K562 (cell line): Measurements from ENCODE around the gene LDLR. TPM values are rescaled to one million over a fixed set of nuclear protein-coding genes. Genes with fewer than 3 reads are reported as not detected.

ENCODE experiments used
- ATAC-seq: fragments of 200-7000 bp; cut with Tn5 transposase; 3 replicates; pipeline ENCODE4 v1.9.1; 2020; ENCODE audit warnings: moderate library complexity
- BruUV-seq: library from RNA; stranded (reverse); fragments of 400-500 nt; replicated peaks from 2 replicates; lab custom pipeline; 2021; lab: Mats Ljungman, UMichigan
- CTCF ChIA-PET: fragments of 300-600 bp; formaldehyde crosslinking; extraction: SDS; loops from one replicate; lab custom pipeline; 2021; ENCODE audit warnings: low intra/inter-chr PET ratio; lab: Yijun Ruan, JAX
- POLR2A ChIA-PET: fragments of 300-600, 350-650 bp; sonication (Branson Sonifier 250); formaldehyde crosslinking; extraction: SDS; loops from one replicate; lab custom pipeline; 2021; ENCODE audit warnings: antibody characterized with exemption, inconsistent platforms; lab: Yijun Ruan, JAX
- DNase-seq, 4 experiments: peaks; one replicate each; pipeline versions ENCODE4 v3.0.0 to v3.0.0-alpha.2; 2011 to 2018; ENCODE audit warnings: low spot score in 3 of 4, mixed read lengths in 3 of 4; ENCODE audit errors: extremely low read depth in 1 of 4
- FAIRE-seq: peaks from 2 replicates; lab custom pipeline; 2011; peaks lifted over from hg19 to GRCh38; lab: Jason Lieb, UNC
- H2AFZ ChIP-seq: 2 replicates; pipeline ENCODE4 v1.6.0; 2011; ENCODE audit warnings: low read depth, low read length, control low read depth, inconsistent platforms
- H3K27ac ChIP-seq: fragments of 200-600 bp; 3 replicates; pipeline ENCODE4 v1.8.0; 2011; ENCODE audit warnings: low read depth, mild to moderate bottlenecking, control low read depth, inconsistent platforms, low read length, moderate library complexity, mixed read lengths; ENCODE audit errors: extremely low read depth
- H3K27me3 ChIP-seq, 2 experiments: fragments of 300-600 bp in 1 of 2; 2 replicates in 1 of 2; 3 replicates in 1 of 2; pipeline versions ENCODE4 v1.6.0 to v1.8.0; 2011; ENCODE audit warnings: inconsistent platforms in 2 of 2, low read length in 2 of 2, mild to moderate bottlenecking in 1 of 2, mixed read lengths in 1 of 2, moderate library complexity in 1 of 2; ENCODE audit not compliant: control insufficient read depth in 2 of 2, insufficient read depth in 2 of 2
- H3K36me3 ChIP-seq: fragments of 300-600 bp; 3 replicates; pipeline ENCODE4 v1.8.0; 2011; ENCODE audit warnings: mild to moderate bottlenecking, low read length, inconsistent platforms; ENCODE audit not compliant: control insufficient read depth, insufficient read depth
- H3K4me1 ChIP-seq, 2 experiments: fragments of 200-600 bp in 1 of 2; replicated peaks in 1 of 2; 2 replicates in 1 of 2; 3 replicates in 1 of 2; pipeline versions ENCODE4 v1.5.1 to v1.8.0; 2011; ENCODE audit warnings: inconsistent platforms in 2 of 2, low read length in 2 of 2, mild to moderate bottlenecking in 1 of 2, mixed read lengths in 1 of 2, moderate library complexity in 1 of 2; ENCODE audit not compliant: control insufficient read depth in 2 of 2, insufficient read depth in 2 of 2
- H3K4me2 ChIP-seq: 2 replicates; pipeline ENCODE4 v1.6.1; 2011; ENCODE audit warnings: low read length, control low read depth, inconsistent platforms, mixed read lengths; ENCODE audit not compliant: insufficient read depth
- H3K4me3 ChIP-seq: fragments of 200-600 bp; sonication (generic), shearing (Covaris generic); 2 replicates; pipeline ENCODE4 v1.5.1; 2016; ENCODE audit warnings: control low read depth, inconsistent platforms
- H3K79me2 ChIP-seq: fragments of 200-600 bp; 3 replicates; pipeline ENCODE4 v1.8.0; 2011; ENCODE audit warnings: low read length, inconsistent platforms; ENCODE audit not compliant: control insufficient read depth, insufficient read depth
- H3K9ac ChIP-seq, 2 experiments: 2 replicates each; pipeline versions ENCODE4 v1.6.0 to v1.6.1; 2011; ENCODE audit warnings: low read depth in 2 of 2, low read length in 2 of 2, control low read depth in 1 of 2, inconsistent platforms in 1 of 2, mild to moderate bottlenecking in 1 of 2, mixed read lengths in 1 of 2; ENCODE audit not compliant: insufficient read depth in 1 of 2
- H3K9me1 ChIP-seq: one replicate; pipeline ENCODE4 v1.6.0; 2011; ENCODE audit warnings: inconsistent platforms, mild to moderate bottlenecking, low read length, moderate library complexity; ENCODE audit not compliant: control insufficient read depth, insufficient read depth
- H3K9me3 ChIP-seq: replicated peaks from 2 replicates; pipeline ENCODE4 v1.5.1; 2011; ENCODE audit warnings: low read depth, low read length, inconsistent platforms; ENCODE audit not compliant: control insufficient read depth, insufficient read depth
- H4K20me1 ChIP-seq: replicated peaks from 2 replicates; pipeline ENCODE4 v1.6.1; 2011; ENCODE audit warnings: low read length, inconsistent platforms, mixed read lengths; ENCODE audit not compliant: control insufficient read depth, insufficient read depth
- CBFB ChIP-seq: sonication (generic); formaldehyde crosslinking; IDR thresholded peaks from 2 replicates; pipeline ENCODE4 v1.4.0; 2020; ENCODE audit warnings: mild to moderate bottlenecking, missing genetic modification reagents
- FOXA3 ChIP-seq, 2 experiments: fragments of 450-650 bp in 1 of 2; sonication (generic) in 1 of 2; formaldehyde crosslinking; IDR thresholded peaks in 1 of 2; conservative IDR thresholded peaks in 1 of 2; 2 replicates each; pipeline versions ENCODE4 v1.4.0 to v1.8.0; 2020 to 2022; ENCODE audit warnings: mild to moderate bottlenecking in 2 of 2, missing genetic modification reagents in 1 of 2
- HMG20B ChIP-seq: fragments of 250-450 bp; sonication (Bioruptor Pico); IDR thresholded peaks from 2 replicates; pipeline ENCODE4 v1.5.0; 2021; ENCODE audit warnings: mild to moderate bottlenecking
- MEF2A ChIP-seq: IDR thresholded peaks from 2 replicates; pipeline ENCODE4 v1.6.1; 2011; ENCODE audit warnings: low read depth, mild to moderate bottlenecking, low read length, moderate library complexity; ENCODE audit not compliant: control insufficient read depth
- MEIS2 ChIP-seq: fragments of 450-650 bp; IDR thresholded peaks from 2 replicates; pipeline ENCODE4 v1.6.1; 2014; ENCODE audit warnings: mild to moderate bottlenecking; ENCODE audit not compliant: partially characterized antibody
- NKRF ChIP-seq: fragments of 450-650 bp; IDR thresholded peaks from 2 replicates; pipeline ENCODE4 v1.6.1; 2016; ENCODE audit warnings: borderline replicate concordance
- SAP30 ChIP-seq: fragments of 200-600 bp; sonication (generic); IDR thresholded peaks from 2 replicates; pipeline ENCODE4 v1.6.1; 2012; ENCODE audit warnings: borderline replicate concordance, low read depth, mild to moderate bottlenecking, moderate library complexity, low read length, control low read depth, inconsistent platforms; ENCODE audit not compliant: insufficient read depth, poor library complexity, severe bottlenecking
- TAF7 ChIP-seq: fragments of 450-650 bp; IDR thresholded peaks from 2 replicates; pipeline ENCODE4 v1.6.1; 2016; ENCODE audit warnings: missing genetic modification characterization, missing compliant biosample characterization
- THRAP3 ChIP-seq: fragments of 450-650 bp; IDR thresholded peaks from 2 replicates; pipeline ENCODE4 v1.6.1; 2016; ENCODE audit warnings: mild to moderate bottlenecking, inconsistent platforms, borderline replicate concordance
- ZFX ChIP-seq: sonication (generic); formaldehyde crosslinking; IDR thresholded peaks from 2 replicates; pipeline ENCODE4 v1.8.0; 2022; ENCODE audit warnings: mild to moderate bottlenecking, missing genetic modification reagents, moderate library complexity
- ZNF778 ChIP-seq: fragments of 450-650 bp; formaldehyde crosslinking; IDR thresholded peaks from 2 replicates; pipeline ENCODE4 v1.4.0; 2020; ENCODE audit warnings: mild to moderate bottlenecking, moderate library complexity
- WGBS: fragments of 100-300 bp; shearing (Covaris generic); methylation state at CpG from one replicate; pipeline ENCODE4 v1.1.6; 2016; ENCODE audit warnings: low coverage, mixed read lengths; ENCODE audit not compliant: insufficient coverage; ENCODE audit errors: missing lambda C conversion rate; 5-methylcytosine and 5-hydroxymethylcytosine counted together
- in situ Hi-C: fragments of 300-500 bp; cut with MboI; formaldehyde crosslinking; loops from 4 replicates; pipeline ENCODE4 v1.15.0; 2018; ENCODE audit warnings: inconsistent platforms, mixed read lengths
- intact Hi-C: fragments of 100-400 bp; cut with micrococcal nuclease; formaldehyde crosslinking; loops from 2 replicates; pipeline ENCODE4 v1.14.2; 2022
- polyA plus RNA-seq, 8 experiments: library from polyadenylated mRNA; depleted of rRNA in 4 of 8; stranded (reverse) in 5 of 8; unstranded in 3 of 8; fragments of >200 nt; fragmentation: Nextera tagmentation in 2 of 8; fragmentation: Illumina TruSeq in 1 of 8; extraction: Ambion mirVana in 2 of 8; extraction: Trizol in 1 of 8; gene quantifications; 2 replicates each; pipeline versions ENCODE4 v1.2.1 to v1.2.3, GENCODE V29; 2011 to 2014; ENCODE audit warnings: inconsistent platforms in 1 of 8, missing spikeins in 1 of 8
- total RNA-seq, 7 experiments: library from RNA; depleted of rRNA in 6 of 7; stranded (reverse); fragments of >200 nt in 6 of 7; fragmentation: Illumina TruSeq in 2 of 7; extraction: Trizol in 2 of 7; gene quantifications; 2 replicates each; pipeline versions ENCODE4 v1.2.1 to v1.2.3, GENCODE V29; 2011 to 2021; ENCODE audit warnings: low replicate concordance in 1 of 7
- TF ChIP-seq, protein P1 (sequence below): sonication (generic); formaldehyde crosslinking; IDR thresholded peaks from 2 replicates; pipeline ENCODE4 v1.8.0; 2022; ENCODE audit warnings: missing genetic modification reagents, mild to moderate bottlenecking, borderline replicate concordance

LDLR gene
- total and polyA plus RNA-seq, 9 of the 15 experiments (the other 6 are each of a cell fraction or from before 2014, with no cell fraction given): 19.9 to 114 (median 56.3) TPM

- 96% methylated on average over 4 of the region's 4 CpGs for WGBS
- no peak for ATAC-seq
- Histone ChIP-seq H3K79me2 (no peaks in the 10 kb centered on the region), H3K9me3 (no peaks in the 10 kb centered on the region), H3K27me3 (no peaks in the 10 kb centered on the region), H3K9me1 (no peaks in the 10 kb centered on the region), H3K4me1 (peaks cover 0 to 6% of the 10 kb centered on the region in 2 experiments; a peak in 2 of 5 replicates), H3K4me2 (no peak overlapping the region), H3K4me3 (no peak overlapping the region), H2AFZ (no peak overlapping the region), H3K9ac (no peak overlapping the region), H3K27ac (no peak overlapping the region), H4K20me1 (no peaks in the 10 kb centered on the region), H3K36me3 (peaks cover 82% of the 10 kb centered on the region)
- no peak for DNase-seq
- TF ChIP-seq MEF2A (no peak), TAF7 (tag) (no peak), CBFB (CRISPR knock-in tag) (no peak), MEIS2 (no peak), NKRF (no peak), FOXA3 (CRISPR knock-in tag; conservative IDR thresholded peaks at IDR 0.05 in 1 of 2, IDR thresholded peaks at IDR 0.05 in 1 of 2) (no peak), SAP30 (no peak), HMG20B (CRISPR knock-in tag) (no peak), ZFX (no peak), THRAP3 (no peak), ZNF778 (CRISPR knock-in tag) (no peak)
- TF ChIP-seq, protein P1, sequence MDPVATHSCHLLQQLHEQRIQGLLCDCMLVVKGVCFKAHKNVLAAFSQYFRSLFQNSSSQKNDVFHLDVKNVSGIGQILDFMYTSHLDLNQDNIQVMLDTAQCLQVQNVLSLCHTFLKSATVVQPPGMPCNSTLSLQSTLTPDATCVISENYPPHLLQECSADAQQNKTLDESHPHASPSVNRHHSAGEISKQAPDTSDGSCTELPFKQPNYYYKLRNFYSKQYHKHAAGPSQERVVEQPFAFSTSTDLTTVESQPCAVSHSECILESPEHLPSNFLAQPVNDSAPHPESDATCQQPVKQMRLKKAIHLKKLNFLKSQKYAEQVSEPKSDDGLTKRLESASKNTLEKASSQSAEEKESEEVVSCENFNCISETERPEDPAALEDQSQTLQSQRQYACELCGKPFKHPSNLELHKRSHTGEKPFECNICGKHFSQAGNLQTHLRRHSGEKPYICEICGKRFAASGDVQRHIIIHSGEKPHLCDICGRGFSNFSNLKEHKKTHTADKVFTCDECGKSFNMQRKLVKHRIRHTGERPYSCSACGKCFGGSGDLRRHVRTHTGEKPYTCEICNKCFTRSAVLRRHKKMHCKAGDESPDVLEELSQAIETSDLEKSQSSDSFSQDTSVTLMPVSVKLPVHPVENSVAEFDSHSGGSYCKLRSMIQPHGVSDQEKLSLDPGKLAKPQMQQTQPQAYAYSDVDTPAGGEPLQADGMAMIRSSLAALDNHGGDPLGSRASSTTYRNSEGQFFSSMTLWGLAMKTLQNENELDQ (CRISPR knock-in tag): no peak
- ChIA-PET CTCF (no interaction called here), POLR2A (interaction anchor here (0.6 kb wide), 1 partner anchor 34 kb away, joined by 4 read pairs; no protein-coding TSS in a partner anchor)
- in situ Hi-C loops (no loop called here), intact Hi-C loops (no loop called here)
- BruUV-seq: no TSS peak
- FAIRE-seq: no peak
These were observed 41.4 kb upstream of the LDLR start for GRCh38 chr19:11047866-11048265.
